Stimulated activated naive CD8-positive, alpha-beta T cell treated with anti-CD3 and anti-CD28 coated beads, Interleukin-15, Interleukin-2, amounts not matched to agents 100 U/mL and 50 U/mL, for 24 hours (primary cell): ENCODE measurements around the gene CYBC1.

ENCODE experiments used
- ATAC-seq: fragments of 150-1000 bp; cut with Tn5 transposase; one replicate; pipeline ENCODE4 v1.10.0; 2021
- DNase-seq: peaks from one replicate; pipeline ENCODE4 v3.0.0; 2021

The CYBC1 gene

GRCh38 chr17:82447876-82448275 is 2.7 kb downstream of the CYBC1 start:
- DNase-seq: no peak
- no peak for ATAC-seq

DNA sequence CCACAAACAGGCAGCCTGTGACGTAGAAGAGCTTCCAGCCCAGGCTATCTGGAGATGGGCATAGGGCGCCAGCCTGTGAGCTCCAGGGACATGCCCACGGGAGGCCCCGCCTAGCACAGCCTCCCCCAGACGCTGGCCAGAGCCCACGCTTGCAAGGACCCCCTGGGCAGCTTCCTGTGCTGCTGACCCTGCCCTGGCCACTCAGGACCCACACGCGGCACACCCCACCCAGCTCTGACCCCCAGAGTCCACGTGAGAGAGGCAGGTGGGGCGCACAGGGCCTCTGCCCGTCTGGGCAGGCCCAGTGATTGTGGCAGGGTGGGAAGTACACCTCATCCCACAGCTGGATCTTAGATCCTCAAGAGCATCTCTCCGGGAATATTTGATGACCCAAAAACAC is 3.9 kb downstream of the CYBC1 start:
- ATAC-seq (no peak), DNase-seq (no peak)

DNA sequence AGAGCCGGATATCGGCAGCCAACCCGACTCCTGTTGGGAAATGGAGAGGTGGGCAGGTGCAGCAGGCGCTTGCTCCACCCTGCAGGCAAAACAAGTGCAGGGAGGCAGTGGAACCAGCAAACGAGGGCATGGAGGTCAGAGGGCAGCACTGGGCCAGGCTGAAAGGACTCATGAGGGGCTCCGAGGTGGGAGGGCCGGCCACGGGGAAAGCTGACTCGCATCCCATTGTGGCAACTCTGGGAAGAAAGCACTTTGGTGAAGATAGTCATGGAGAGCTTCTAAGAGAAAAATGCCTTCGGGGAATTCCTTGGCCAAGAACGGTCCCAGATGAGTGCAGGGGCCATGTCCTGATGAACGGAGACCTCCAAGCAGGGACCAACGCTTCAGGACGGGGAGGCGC is 4.4 kb downstream of the CYBC1 start:
- DNase-seq (no peak), ATAC-seq (no peak)

DNA sequence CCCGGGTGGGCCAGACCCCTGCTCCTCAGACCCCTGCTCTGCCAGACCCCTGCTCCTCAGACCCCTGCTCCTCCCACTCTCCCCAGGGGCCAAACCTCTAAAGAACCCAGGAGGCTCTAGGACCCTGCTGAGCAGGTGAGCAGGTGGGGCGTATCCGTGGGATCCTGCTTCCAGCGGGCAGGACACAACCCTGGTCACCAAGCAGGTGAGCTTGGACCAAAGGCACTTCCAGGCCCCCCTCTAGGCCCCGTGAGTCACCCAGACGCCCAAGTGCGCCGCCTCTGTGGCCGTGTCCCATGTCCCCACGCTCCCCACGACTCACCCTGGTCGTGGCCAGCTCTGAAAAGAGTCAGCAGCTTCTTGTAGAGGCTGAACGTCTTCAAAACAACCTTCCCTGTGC is 5.0 kb downstream of the CYBC1 start:
- ATAC-seq (no peak), DNase-seq (no peak)

GRCh38 chr17:82444941-82445521 is 5.5 kb downstream of the CYBC1 start:
- DNase-seq (no peak), ATAC-seq (no peak)

DNA sequence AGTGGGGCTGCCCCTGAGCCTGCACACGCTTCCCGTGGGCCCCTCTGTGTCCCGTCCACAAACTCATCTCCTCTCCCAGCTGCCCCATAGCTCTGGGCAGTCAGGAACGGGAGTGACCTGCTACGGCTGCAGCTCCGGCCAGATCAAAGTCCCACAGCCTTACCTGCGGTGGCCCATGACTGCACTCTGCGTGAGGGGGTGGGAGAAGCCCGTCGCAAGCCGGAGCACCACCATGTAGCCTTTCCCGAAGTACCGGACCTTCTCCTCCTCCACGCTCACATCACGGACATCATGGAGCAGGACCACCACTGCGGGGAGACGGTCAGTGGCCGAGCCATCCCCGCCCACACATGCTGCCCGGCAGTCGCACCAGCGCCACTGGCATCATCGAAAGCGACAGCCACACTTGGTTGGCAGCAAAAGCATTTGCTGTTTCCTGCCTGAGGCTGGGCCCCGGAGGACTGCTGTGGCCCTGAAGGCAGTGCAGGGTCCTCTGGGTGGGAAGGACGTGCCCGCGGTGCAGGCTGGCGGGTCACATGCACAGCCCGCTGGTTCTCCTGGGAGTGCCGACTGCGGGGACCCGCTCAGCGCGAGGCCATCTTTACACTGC is 6.2 kb downstream of the CYBC1 start:
- DNase-seq (no peak), ATAC-seq (no peak)

DNA sequence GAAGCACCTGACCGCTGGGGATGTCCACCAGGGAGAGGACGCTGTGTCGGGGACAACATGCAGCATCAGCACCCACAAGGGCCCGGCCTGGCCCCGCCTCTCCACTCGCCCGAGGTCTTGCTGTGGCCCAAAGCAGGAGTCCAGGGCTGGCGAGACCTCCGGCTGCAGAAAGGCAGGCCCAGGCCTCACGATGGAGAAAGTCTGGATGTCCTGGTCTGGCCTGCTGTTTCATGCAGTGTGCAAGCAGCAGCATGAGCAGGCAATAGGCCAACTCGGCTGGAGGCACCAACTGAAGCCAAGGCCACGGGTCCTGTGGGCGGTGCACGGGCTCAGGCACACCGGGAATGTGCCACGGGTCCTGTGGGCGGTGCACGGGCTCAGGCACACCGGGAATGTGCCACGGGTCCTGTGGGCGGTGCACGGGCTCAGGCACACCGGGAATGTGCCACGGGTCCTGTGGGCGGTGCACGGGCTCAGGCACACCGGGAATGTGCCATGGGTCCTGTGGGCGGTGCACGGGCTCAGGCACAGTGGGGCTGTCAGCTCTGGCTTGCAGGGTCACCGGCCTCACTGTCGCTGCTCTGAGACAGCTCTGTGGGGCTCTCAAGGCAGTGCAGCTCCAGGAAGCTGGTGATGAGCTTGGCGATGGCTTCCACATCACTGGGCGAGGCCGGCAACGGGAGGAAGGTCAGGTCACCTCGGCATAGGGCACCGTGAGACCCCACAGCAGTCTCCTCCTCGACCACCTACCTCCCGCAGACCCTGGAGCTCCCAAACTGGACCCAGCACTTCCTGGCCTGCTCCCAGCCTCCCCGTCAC is 6.9 kb downstream of the CYBC1 start:
- no peak for ATAC-seq

DNA sequence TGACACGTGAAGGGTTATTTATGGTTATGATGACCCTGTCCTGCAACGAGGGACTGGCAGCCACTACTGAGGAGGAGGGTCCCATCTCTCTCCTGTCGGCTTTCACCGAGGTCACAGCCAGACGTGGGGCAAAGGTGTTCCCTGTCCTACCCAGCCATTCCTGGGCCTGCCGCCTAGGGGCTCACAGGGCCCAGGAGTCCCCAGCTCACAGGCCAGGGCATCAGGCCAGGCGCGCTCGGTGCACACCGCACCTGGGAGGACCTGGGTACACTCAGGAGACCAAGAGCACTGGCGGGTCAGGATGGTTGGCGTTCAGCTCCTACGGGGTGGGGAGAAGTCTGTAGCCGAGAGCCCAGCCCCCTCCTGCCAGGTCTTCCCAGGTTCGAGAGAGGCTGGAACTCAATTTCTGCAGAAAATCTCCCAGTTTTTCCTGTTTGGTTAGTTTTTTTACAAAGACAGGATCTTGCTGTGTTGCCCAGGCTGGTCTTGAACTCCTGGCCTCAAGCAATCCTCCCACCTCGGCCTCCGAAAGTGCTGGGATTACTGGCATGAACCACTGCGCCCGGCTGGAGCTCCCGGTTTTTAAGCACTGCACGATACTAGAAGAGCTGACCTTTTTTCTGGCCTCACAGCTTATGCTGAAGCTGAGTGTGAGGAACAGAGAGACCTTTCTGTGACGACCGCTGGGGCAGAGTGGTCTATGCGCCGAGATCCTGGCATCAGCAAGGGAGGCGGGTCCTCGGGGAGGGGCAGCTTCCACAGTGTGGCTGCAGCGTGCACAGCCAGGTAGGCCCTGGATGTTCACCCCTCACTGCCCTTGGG is 7.7 kb downstream of the CYBC1 start:
- no peak for DNase-seq
- no peak for ATAC-seq

More for the DNA sequence above, 6.9 kb downstream of the CYBC1 start:
- no peak for DNase-seq

- ATAC-seq: no peak
- no peak for DNase-seq
These were observed 8.7 kb downstream of the CYBC1 start for GRCh38 chr17:82441691-82442487.

DNA sequence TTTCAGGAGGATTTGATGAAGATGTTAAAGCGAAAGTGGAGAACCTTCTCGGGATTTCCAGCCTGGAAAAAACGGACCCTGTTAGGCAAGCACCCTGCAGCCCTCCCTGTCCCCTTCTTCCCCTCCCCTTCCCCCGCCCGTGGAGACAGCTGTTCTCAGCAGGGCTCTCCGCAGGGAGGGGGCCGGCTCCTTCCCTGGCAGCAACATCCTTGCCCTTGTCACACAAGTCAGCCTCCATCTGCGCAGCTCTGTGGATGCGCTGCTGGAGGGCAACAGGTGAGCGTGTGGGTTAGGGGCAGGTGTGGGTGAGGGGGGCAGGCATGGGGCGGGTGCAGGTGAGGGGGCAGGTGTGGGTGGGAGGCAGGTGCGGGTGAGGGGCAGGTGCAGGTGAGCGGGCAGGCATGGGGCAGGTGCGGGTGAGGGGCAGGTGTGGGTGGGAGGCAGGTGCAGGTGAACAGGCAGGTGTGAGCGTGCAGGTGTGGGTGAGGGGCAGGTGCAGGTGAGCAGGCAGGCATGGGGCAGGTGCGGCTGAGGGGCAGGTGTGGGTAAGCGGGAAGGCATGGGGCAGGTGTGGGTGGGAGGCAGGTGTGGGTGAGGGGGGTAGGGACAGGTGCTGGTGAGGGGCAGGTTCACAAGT is 9.4 kb downstream of the CYBC1 start:
- DNase-seq (no peak), ATAC-seq (no peak)

GRCh38 chr17:82440469-82440981 is 10.0 kb downstream of the CYBC1 start:
- DNase-seq: no peak
- ATAC-seq: no peak

DNA sequence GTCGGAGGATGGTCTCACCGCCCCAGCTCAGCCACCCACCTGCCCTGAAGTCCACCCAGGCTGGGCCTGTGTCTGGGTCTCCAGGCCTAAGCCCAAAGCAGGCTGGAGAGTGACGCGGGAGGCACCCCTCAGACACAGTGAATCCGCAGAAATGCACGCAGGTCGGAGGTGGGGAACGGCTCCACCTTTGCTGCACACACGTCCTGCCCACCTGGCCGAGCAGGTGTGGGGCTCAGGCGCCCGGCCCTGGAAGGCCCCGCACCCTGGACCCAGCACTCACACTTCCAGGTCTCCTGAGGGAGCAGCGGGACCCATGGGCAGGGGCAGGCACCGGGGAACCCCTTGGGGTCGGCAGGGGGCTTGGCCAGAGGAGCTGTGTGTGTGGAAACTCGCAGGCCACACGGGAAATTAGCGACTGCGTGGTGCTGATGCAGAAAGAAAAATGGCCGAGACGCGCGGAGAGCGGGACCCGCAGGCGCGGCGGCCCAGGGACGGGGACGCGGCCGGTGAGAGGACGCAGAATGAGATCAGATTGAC is 10.7 kb downstream of the CYBC1 start:
- DNase-seq (no peak), ATAC-seq (no peak)

GRCh38 chr17:82439194-82439828 is 11.2 kb downstream of the CYBC1 start:
- ATAC-seq: no peak
- no peak for DNase-seq

GRCh38 chr17:82438401-82439193 is 12.0 kb downstream of the CYBC1 start:
- ATAC-seq: no peak
- no peak for DNase-seq

DNA sequence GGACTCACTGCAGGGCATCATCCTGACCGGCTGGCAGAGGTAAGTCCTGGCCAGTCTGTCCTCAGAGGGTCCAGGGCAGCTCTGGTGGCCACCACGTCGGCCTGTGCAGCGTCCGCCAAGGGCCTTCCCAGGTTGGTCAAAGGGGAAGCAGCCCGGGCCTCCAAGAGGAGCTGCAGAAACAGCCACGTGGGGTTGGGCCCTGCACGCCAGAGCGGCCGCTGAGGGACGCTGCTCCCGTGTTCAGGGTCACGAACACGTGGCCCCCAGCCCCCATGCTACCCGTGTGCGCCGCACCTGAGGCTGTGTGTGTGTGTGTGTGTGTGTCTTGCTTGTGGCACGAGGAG is 13.3 kb downstream of the CYBC1 start:
- DNase-seq (no peak), ATAC-seq (no peak)

DNA sequence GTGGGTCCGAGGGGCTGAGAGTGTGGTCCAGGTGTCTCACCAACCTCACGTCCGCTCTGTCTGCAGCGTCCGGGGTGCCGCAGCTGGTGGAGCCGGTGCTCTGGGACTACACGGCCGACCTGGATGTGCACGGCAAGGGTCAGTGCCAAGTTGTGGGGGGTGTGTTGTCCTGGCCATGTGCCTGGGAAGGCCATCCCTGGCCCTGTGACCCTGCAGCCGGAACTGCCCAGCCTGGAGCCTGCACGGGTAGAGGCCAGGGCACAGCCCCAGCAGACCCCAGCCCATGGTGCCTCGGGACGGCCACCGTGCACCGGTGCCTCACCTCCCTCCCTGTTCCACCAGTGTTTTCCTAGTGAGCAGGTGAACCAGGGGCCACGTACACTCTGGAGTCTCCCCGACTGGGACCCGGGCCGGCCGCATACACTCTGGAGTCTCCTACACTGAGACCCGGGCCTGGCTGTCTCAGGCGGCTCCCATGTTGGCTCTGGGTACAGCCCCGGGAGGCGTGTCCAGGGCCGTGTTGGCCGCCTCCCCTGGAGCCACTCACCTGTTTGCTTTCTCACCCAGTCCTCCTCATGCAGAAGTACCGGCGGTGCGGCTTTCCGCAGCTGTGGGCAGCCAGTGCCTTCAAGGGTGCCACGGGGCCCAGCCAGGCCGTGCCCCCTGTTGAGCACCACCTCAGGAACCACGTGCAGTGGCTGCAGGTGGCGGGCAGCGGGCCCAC is 13.8 kb downstream of the CYBC1 start:
- no peak for DNase-seq
- ATAC-seq: no peak

- DNase-seq (no peak), ATAC-seq (no peak)
These were observed 14.7 kb downstream of the CYBC1 start for GRCh38 chr17:82435601-82436583.

- DNase-seq: no peak
- no peak for ATAC-seq
These were observed 15.4 kb downstream of the CYBC1 start for GRCh38 chr17:82435103-82435502.
